ENCODE results near the gene PTPRG. TPM values are rescaled to one million over a fixed set of nuclear protein-coding genes. Genes with fewer than 3 reads are reported as not detected.

Gene PTPRG
- total RNA-seq, 1 donor = 148 TPM

- Histone ChIP-seq H3K4me1 (ENCODE audit: insufficient read depth, low read length) (peaks cover 14% of the 10 kb centered on the region), H3K27me3 (ENCODE audit: insufficient read depth, low read length) (no peaks in the 10 kb centered on the region), H3K4me2 (ENCODE audit: insufficient read depth, low read length) (no peak overlapping the region), H4K20me1 (ENCODE audit: insufficient read depth, low read length) (peaks cover 14% of the 10 kb centered on the region), H3K36me3 (ENCODE audit: insufficient read depth, low read length) (no peaks in the 10 kb centered on the region), H3K9me3 (ENCODE audit: low read depth, low read length) (no peaks in the 10 kb centered on the region), H2AFZ (ENCODE audit: low read length) (no peak overlapping the region), H3K4me3 (ENCODE audit: insufficient read depth, low read length) (no peak overlapping the region), H3K79me2 (ENCODE audit: insufficient read depth, low read length) (peaks cover 30% of the 10 kb centered on the region), H3K27ac (ENCODE audit: low read depth, low read length) (no peak overlapping the region)
- DNase-seq (ENCODE audit: insufficient read length, low spot score, missing footprints) = no peak
- no peak for TF ChIP-seq CTCF (IDR thresholded peaks at IDR 0.05; ENCODE audit: extremely low read depth, low read depth, low read length)
These were observed 107.8 kb downstream of the PTPRG start for GRCh38 chr3:61669203-61669602.

- peaks cover 10% of the 10 kb centered on the region for H4K20me1 ChIP-seq (ENCODE audit: insufficient read depth, low read length)
- no peaks in the 10 kb centered on the region for H3K9me3 ChIP-seq (ENCODE audit: low read depth, low read length)
- H3K36me3 ChIP-seq (ENCODE audit: insufficient read depth, low read length) = no peaks in the 10 kb centered on the region
- peak; percentile 77 for DNase-seq (ENCODE audit: insufficient read length, low spot score, missing footprints)
- peaks cover 11% of the 10 kb centered on the region for H3K4me1 ChIP-seq (ENCODE audit: insufficient read depth, low read length)
- no peaks in the 10 kb centered on the region for H3K27me3 ChIP-seq (ENCODE audit: insufficient read depth, low read length)
- H3K4me2 ChIP-seq (ENCODE audit: insufficient read depth, low read length) = no peak overlapping the region
- TF ChIP-seq CTCF (IDR thresholded peaks at IDR 0.05; ENCODE audit: extremely low read depth, low read depth, low read length) = no peak
- H2AFZ ChIP-seq (ENCODE audit: low read length) = no peak overlapping the region
- peaks cover 30% of the 10 kb centered on the region for H3K79me2 ChIP-seq (ENCODE audit: insufficient read depth, low read length)
- H3K4me3 ChIP-seq (ENCODE audit: insufficient read depth, low read length) = no peak overlapping the region
- H3K27ac ChIP-seq (ENCODE audit: low read depth, low read length) = no peak overlapping the region
These were observed 108.4 kb downstream of the PTPRG start for GRCh38 chr3:61669668-61670299.

DNA sequence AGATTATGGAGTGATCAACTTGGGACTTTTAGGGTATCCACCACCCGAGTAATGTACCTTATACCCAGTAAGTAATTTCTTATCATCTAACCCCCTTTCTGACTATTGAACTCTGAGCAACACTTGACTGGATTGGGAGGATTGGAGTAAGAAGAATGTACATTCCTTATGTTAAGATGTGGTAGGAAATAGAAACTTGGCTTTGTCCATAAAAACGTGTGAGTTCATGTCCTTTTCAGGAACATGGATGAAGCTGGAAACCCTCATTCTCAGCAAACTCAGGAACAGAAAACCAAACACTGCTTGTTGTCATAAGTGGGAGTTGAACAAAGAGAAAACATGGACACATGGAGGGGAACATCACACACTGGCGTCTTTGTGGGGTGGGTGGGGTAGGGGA lies 112.3 kb downstream of the PTPRG start:
- Histone ChIP-seq H3K9me3 (ENCODE audit: low read depth, low read length) (no peaks in the 10 kb centered on the region), H3K4me1 (ENCODE audit: insufficient read depth, low read length) (no peaks in the 10 kb centered on the region), H4K20me1 (ENCODE audit: insufficient read depth, low read length) (peaks cover 14% of the 10 kb centered on the region), H3K27ac (ENCODE audit: low read depth, low read length) (no peak overlapping the region), H3K79me2 (ENCODE audit: insufficient read depth, low read length) (peaks cover 24% of the 10 kb centered on the region), H3K4me2 (ENCODE audit: insufficient read depth, low read length) (no peak overlapping the region), H3K27me3 (ENCODE audit: insufficient read depth, low read length) (no peaks in the 10 kb centered on the region), H2AFZ (ENCODE audit: low read length) (no peak overlapping the region), H3K4me3 (ENCODE audit: insufficient read depth, low read length) (no peak overlapping the region), H3K36me3 (ENCODE audit: insufficient read depth, low read length) (no peaks in the 10 kb centered on the region)
- no peak for TF ChIP-seq CTCF (IDR thresholded peaks at IDR 0.05; ENCODE audit: extremely low read depth, low read depth, low read length)
- DNase-seq (ENCODE audit: insufficient read length, low spot score, missing footprints) = no peak

DNA sequence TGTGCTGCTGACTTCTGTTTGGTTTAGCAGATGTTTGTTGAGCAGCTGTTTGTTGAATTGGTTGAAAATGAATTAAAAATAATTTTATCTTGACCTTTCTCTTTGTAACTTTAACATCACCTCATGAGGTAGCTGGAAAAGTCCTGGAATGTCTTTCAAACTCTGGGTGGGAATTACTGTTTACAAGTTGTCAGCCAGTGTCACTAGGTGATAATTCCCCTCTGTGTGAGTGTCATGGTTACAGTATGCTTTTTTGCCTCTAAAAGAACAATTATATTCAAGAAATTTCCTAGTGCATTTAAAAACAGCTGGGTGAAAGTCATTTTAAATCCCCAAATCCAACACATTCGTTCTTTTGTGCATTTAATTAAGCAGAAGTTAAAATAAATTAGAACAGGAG lies 113.2 kb downstream of the PTPRG start:
- Histone ChIP-seq H2AFZ (ENCODE audit: low read length) (no peak overlapping the region), H3K27ac (ENCODE audit: low read depth, low read length) (no peak overlapping the region), H3K27me3 (ENCODE audit: insufficient read depth, low read length) (no peaks in the 10 kb centered on the region), H3K79me2 (ENCODE audit: insufficient read depth, low read length) (peaks cover 21% of the 10 kb centered on the region), H4K20me1 (ENCODE audit: insufficient read depth, low read length) (peaks cover 19% of the 10 kb centered on the region), H3K4me3 (ENCODE audit: insufficient read depth, low read length) (no peak overlapping the region), H3K4me2 (ENCODE audit: insufficient read depth, low read length) (no peak overlapping the region), H3K9me3 (ENCODE audit: low read depth, low read length) (no peaks in the 10 kb centered on the region), H3K4me1 (ENCODE audit: insufficient read depth, low read length) (no peaks in the 10 kb centered on the region), H3K36me3 (ENCODE audit: insufficient read depth, low read length) (no peaks in the 10 kb centered on the region)
- TF ChIP-seq CTCF (IDR thresholded peaks at IDR 0.05; ENCODE audit: extremely low read depth, low read depth, low read length) = no peak
- DNase-seq (ENCODE audit: insufficient read length, low spot score, missing footprints) = no peak

All from osteoblast (primary cell).